ENCODE data around the gene ZNF865.
"Not testable (repeated sequence)": the region's sequence is repeated elsewhere in the genome, so short reads cannot be mapped to it uniquely, and the experiment has no call there.

The ZNF865 gene

GRCh38 chr19:55605637-55606470 is at the start of gene ZNF865:
ZNF865 (plus strand) TSS chr19:55605647; CDS start chr19:55613619, 7,972 bp downstream.
- peak; percentile 85 for DNase-seq (ENCODE audit: low spot score)

DNA sequence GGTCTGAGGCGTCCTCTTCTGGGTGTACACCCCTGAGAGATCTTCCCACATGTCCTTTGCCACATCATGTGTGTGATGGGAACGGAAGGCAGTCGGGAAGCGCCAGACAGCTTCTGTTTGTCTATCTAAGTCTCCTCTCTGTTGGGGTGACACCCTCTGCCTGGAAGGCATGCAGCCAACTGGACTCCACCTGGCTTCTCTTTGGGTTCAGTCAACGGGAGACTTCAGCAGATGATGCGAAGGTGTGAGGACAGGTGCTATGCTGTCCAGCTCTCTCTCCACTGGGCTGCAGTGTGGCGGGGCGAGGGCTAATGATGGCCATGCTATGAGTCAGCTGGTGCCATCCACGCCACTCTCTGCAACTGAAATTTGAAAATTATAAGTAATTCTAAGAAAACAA is 45.8 kb upstream of the ZNF865 start:
- no peak for DNase-seq (ENCODE audit: low spot score)

DNA sequence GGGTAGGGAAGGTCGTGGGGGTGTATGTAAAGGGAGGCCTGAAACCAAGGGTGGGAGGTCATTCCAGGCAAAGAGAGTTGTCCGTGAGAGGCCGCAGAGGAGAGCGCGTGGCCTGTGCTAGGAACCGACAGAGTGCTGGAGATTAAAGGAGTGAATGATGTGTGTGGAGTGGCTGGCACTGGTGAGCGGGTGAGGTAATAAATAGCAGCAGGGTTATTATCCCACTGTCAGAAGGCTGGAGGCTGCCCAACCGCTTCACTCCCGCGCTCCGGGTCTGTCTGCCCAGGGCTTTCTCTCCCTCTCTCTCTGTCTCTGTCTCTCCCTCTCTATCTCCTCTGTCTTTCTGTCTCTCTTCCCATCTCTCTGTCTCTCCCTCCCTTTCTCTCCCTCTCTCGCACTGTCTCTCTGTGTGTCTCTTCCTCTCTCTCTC is 42.2 kb upstream of the ZNF865 start:
- DNase-seq (ENCODE audit: low spot score) = peak; percentile 44

DNA sequence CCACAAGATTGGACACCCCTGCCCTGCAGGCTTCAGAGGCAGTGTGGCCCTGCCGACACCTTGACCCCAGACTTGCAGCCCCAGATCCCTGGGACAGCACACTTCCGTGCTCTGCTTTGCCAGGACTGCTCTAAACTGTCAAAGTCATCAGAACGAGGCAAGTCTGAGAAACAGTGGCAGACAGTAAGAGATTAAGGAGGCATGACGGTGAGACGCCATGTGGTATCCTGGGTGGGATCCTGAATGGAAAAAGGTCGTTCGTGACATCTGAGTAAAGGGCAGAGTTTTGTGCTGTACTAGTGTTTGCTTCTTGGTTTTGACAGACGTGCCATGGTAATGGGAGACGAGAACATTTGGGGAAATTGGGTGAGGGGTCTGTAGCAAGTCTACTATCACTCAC is 38.6 kb upstream of the ZNF865 start:
- DNase-seq (ENCODE audit: low spot score) = no peak

DNA sequence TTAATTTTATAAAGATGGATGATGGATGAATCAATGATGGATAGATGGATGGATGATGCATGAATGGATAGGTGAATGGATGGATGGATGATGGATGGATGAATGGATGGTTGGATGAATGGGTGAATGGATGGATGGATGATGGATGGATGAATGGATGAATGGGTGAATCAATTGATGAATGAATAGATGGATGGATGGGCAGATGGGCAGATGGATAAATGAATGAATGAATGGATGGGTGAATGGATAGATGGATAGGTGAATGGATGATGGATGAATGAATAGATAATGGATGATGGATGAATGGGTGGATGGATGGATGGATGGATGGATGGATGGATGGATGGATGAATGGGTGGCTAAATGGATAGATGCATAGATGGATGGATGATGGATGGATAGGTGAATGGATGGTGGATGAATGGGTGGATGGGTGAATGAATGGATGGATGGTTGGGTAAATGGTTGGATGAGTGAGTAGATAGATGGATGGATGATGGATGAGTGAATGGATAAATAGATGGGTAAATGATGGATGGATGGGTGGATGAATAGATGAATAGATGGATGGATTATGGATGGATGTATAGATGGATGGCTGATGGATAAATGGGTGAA is 37.6 kb upstream of the ZNF865 start:
- no peak for DNase-seq (ENCODE audit: low spot score)

GRCh38 chr19:55569477-55569876 is 36.0 kb upstream of the ZNF865 start:
- DNase-seq (ENCODE audit: low spot score) = not testable (repeated sequence)

- not testable (repeated sequence) for DNase-seq (ENCODE audit: low spot score)
These were observed 31.5 kb upstream of the ZNF865 start for GRCh38 chr19:55573929-55574328.

GRCh38 chr19:55576746-55577145 is 28.7 kb upstream of the ZNF865 start:
- no peak for DNase-seq (ENCODE audit: low spot score)

DNA sequence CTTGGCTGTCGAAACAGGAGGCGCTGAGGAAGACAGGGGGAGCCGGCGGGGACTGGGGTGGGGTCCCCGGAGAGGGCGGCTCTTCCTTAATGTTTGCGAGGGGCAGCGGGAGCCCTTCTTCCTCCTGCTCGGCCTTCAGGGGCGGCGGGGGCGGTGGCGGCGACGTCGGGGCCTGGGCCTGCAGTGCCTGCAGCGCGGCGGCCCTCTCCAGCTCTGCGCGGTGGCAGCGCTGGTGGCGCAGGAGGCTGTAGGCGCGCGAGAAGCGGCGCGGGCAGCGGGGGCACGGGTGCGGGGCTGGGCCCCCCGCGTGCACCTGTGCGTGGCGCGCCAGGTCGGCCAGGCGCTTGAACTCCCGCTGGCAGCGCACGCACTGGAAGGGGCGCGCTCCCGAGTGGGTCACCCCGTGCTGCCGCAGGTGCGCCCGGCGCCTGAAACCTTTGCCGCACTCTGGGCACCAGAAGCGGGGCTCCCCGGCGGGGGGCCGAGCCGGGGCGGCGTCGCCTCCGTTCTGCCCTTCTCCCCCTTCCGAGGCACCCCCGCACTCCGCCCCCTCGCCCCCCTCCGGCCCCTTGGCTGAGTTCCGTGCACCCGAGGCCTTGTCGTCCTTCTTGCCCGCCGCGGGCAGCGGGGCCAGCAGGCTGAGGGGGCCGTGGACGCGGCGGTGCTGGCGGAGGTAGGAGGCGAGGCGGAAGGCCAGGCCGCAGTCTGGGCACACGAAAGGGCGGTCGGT is 27.3 kb upstream of the ZNF865 start:
- DNase-seq (ENCODE audit: low spot score) = no peak

GRCh38 chr19:55578761-55579747 is 26.4 kb upstream of the ZNF865 start:
- no peak for DNase-seq (ENCODE audit: low spot score)

DNA sequence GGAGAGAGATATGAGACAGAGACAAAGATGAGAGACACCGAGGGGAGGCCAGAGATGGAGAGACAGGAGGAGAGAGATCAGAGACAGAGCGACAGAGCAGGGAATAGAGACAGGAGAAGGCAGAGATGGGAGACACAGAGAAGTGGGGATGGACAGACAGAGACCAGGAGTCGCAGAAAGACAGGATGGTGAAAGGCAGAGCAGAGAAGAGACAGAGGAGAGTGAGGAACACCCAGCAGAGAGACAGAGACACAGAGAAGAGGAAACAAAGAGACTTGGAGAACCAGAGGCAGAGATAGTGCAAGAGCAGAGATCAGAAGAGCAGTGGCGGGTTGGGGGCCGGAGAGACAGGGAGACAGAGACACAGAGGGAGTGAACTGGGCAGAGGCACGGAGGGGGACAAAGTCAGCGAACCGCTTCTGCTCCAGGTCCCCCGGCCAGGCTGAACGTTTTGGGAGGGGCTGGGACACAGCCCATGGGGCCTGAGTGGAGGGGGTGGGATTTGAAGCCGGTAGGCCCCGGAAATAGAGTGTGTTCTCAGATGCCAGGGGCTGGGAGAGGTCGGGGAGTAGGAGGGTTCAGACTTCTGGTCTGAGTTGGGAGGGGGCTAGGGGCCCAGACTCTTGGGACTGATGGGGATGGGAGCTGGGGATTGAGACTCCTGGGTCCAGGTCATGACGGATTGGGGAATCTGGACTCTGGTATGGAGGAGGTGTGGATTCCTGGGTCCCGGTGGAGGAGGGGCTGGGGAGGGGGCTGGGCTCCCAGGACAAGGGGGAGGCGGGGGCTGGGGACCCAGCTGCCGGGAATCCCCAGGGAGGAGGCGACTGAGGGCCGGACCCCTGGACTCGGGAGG is 25.5 kb upstream of the ZNF865 start:
- DNase-seq (ENCODE audit: low spot score) = peak; percentile 31

DNA sequence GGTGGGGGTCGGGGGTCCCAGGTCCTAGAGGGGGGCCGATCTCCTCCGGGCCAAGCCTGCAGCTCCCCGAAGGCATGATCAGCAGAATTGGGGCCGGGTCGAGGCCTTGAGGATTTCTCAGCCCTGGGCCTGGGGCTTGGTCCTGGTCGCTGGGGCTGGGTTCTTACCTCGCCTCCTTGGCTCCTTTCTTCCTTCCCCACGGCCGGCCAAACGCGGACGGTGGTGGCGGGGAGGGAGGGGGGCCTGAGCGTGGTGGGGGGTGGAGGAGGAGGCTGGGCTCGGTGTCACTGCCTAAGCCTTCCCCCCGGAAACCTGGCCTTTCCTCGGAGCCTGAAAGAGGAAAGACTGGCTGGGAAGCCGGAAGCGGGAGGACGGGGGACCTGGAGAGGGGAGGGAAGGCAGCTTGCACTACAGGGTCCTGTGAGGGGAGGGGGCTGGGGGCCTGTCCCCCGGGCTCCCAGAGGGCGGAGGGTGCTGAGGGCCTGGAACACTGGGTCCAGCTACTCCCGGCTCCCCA is 24.8 kb upstream of the ZNF865 start, which contains the start of gene ZNF579:
Gene ZNF579, minus strand, starts transcription at position 221 of the 517 bp plus-strand sequence. CDS start 1,209 bp downstream, outside the sequence.
- peak; percentile 92 for DNase-seq (ENCODE audit: low spot score)

DNA sequence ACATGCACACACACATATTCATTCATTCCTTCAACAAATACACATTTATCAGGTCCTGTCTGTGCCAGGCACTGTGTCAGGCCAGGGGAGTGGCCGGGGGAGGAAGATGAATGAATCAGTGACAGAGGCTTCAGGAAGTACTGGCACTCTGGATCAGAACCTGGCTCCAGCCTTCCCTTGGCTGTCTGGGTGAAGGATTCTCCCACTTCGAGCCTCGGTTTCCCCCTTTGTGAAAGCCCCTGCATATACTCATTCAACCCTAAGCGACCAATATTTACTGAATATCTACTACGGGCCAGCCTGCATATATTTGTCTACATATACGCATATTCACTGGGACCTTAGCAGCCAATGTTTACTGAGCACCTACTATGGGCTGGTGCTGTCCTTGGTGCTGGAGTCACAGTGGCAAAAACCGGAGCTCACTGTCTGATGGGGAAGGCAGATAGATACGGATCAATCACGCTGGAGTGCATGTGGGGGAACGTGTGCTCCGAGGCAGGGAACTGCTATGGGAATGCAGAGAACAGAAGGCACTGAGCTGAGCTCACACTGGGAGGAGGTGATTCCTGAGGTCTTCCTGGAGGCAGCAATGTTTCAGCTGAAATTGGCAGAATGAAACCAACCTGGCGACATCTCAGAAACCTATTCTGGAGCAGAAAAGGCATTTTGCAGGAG is 24.2 kb upstream of the ZNF865 start:
- DNase-seq (ENCODE audit: low spot score) = no peak

GRCh38 chr19:55581823-55582223 is 23.6 kb upstream of the ZNF865 start:
- no peak for DNase-seq (ENCODE audit: low spot score)

- not testable (repeated sequence) for DNase-seq (ENCODE audit: low spot score)
These were observed 23.2 kb upstream of the ZNF865 start for GRCh38 chr19:55582284-55582683.

DNA sequence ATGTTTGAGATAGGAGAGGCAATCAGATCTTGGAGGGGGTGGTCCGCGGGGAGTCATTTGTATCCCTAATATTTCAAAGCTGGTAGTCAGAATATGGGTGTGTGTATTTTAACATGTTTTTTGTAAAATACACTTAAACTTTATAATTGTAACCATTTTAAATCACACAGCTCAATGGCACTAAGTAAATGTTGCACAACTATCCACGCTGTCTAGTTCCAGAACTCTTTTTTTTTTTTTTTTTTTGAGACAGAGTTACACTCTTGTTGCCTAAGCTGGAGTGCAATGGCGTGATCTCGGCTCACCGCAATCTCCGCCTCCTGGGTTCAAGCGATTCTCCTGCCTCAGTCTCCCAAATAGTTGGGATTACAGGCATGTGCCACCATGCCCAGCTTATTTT is 21.6 kb upstream of the ZNF865 start:
- not testable (repeated sequence) for DNase-seq (ENCODE audit: low spot score)

- DNase-seq (ENCODE audit: low spot score) = no peak
These were observed 20.6 kb upstream of the ZNF865 start for GRCh38 chr19:55584871-55585270.

DNA sequence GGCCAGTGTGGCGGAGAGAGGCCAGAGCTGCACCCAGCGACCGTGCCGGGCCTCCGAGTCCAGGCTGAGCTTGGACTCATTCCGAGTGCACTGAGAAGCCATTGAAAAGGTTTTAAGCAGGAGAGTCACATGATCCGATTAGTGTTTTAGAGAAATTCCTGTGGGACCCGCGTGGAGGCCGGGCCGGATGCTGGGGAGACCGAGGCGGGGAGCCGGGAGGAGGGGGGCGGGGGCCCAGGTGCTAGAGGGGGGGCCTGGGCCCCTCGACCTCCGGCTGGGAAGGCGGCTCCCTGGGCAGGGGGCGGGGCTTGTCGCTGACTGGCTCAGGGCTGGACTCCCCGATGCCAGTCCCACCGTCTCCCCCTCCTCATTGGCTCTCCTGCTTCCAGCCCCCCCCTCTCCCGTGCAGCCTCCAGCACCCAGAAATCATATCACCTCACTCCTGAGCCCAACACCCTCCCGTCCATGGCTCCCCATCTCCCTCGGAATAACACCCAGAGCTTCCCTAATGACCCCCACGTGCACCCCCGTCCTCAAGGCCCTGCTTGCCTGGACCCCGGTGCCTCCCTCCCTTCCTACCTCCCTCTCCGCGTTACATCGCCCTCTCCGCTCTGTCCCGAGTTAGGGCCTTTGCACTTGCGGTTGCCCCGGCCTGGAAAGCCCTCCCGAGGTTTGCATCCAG is 19.6 kb upstream of the ZNF865 start:
- peak; percentile 52 for DNase-seq (ENCODE audit: low spot score)
